NCI-H2029 treated with DMSO at 0.1 percent for 48 hours (cell line): ENCODE measurements around the gene TMEM72.

Source experiments
- DNase-seq: peaks from one replicate; lab custom pipeline; 2025; lab: John Stamatoyannopoulos, UW

The TMEM72 gene

GRCh38 chr10:44968091-44968490 lies 57.0 kb downstream of the TMEM72 start:
- no peak for DNase-seq

GRCh38 chr10:44968500-44969400 lies 57.6 kb downstream of the TMEM72 start:
- DNase-seq, result no peak

DNA sequence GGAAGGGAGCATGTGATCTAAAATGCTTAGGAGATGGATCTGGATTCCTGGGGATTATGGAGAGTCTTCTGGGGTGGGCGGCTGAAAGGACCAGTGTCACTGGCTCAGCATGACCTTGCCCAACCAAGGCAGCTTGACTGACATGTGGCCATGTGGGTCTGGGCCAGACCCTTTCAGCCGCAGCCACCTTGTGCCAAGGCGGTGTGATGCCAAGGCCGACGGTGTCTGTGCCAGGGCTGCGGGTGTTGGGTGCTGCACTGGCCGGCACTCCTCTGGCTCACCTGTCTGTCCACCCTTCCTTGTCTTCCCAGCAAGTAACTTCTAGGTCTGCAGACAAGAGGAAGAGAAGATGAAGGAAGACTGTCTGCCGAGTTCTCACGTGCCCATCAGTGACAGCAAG lies 58.7 kb downstream of the TMEM72 start:
- DNase-seq, result no peak

DNA sequence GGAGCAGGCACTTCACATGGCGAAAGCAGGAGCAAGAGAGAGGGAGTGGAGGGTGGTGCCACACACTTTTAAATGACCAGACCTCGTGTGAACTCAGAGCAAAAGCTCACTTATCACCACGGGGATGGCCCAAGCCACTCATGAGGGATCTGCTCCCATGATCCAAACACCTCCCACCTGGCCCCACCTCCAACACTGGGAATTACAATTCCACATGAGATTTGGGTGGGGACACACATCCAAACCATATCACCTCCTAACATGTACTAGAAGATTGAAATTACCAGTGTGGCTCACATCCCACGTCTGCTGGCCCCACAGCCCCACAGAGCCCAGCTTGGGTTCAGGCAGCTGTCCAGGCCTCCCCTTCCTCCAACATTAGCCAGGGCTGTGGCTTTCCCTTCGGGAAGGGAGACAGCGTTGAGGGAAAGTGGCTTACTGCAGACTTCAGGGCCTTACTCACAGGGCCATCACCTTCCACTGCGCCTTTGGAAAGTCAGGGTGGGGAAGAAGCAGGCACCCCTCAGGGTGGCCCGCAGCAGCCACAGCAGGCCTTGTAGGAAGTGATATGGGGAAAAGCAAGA lies 59.8 kb downstream of the TMEM72 start:
- DNase-seq, result no peak

DNA sequence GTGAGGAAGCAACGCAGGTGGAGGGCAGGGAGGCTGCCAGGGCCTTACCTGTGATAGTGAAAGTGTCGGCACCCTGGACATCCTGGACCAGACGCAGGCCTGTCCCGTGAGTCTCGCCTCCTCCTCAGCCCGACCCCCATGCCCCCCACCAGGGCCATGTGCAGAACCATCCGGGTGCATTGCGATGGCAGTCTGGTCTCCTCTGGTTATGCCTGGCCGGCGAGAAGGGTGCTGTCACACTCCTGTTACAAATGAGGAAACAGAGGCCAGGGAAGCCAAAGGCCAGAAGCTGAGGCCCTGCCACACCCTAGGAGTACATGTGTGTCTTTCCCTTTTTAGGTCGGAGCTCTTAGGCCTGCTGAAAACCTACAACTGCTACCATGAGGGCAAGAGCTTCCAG lies 60.3 kb downstream of the TMEM72 start:
- DNase-seq, result no peak

- DNase-seq, result no peak
These were observed 61.0 kb downstream of the TMEM72 start for GRCh38 chr10:44971935-44972757.

GRCh38 chr10:44972874-44973306 lies 61.8 kb downstream of the TMEM72 start:
- no peak for DNase-seq

GRCh38 chr10:44973323-44974081 lies 62.4 kb downstream of the TMEM72 start:
- no peak for DNase-seq

GRCh38 chr10:44974082-44974627 lies 63.0 kb downstream of the TMEM72 start:
- DNase-seq, result no peak

- no peak for DNase-seq
These were observed 63.7 kb downstream of the TMEM72 start for GRCh38 chr10:44974628-44975430.

- DNase-seq, result no peak
These were observed 64.5 kb downstream of the TMEM72 start for GRCh38 chr10:44975431-44976331.

DNA sequence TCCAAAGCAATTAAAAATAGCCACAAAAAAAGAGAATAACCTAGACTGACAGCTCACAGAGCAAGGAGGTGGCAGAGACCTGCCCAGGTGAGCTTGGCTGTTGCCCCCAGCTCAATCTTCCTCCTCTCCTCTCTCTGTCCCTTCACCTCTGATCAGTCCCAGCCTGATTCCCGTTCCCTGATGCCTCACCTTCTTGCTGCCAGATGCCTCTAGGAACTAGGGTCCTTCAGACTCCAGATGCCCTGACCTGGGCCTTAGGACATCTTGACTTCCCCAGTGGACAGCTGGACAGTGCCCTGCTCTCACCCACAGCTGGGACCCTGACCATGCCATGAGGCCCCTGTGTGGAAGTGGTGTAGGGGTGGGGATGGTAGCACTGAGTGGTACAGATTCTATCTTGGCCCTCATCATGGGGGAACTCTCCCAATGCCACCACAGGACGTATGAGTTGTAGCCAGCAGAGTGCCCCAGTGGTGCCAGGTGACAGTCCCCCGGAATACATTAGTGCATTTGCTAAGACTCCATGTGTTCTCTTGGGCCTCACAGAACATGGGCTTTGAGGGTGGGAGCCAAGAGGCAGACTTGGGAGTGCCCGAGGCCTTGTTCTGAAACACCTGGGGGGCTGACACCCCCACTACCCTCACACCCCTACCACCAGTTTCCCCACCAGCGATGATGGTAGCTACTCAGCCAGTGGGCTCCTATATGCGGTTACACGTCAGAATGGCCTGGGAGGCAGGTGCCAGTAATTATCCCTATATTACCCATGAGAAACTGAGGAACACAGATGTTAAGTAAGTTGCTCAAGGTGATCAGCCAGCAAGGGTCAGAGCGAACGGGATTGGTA lies 65.4 kb downstream of the TMEM72 start:
- no peak for DNase-seq

GRCh38 chr10:44977287-44978212 lies 66.4 kb downstream of the TMEM72 start:
- no peak for DNase-seq

DNA sequence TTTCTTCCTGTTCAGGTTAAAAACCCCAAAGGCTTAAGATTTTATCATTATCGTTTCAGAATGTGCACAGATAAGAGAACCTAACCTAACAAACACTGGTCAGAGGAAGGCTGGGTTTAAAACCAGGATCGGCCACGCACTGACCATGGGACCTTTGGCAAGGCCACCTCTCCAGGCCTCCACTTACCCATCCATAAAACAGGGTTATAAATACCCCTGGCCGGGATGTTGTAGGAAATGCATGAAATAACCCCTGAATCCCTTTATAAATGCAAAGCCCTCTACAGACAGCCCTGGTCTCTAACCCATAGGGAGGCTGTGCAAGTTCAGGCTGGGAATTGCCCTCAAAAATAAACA lies 67.1 kb downstream of the TMEM72 start:
- DNase-seq, result no peak

DNA sequence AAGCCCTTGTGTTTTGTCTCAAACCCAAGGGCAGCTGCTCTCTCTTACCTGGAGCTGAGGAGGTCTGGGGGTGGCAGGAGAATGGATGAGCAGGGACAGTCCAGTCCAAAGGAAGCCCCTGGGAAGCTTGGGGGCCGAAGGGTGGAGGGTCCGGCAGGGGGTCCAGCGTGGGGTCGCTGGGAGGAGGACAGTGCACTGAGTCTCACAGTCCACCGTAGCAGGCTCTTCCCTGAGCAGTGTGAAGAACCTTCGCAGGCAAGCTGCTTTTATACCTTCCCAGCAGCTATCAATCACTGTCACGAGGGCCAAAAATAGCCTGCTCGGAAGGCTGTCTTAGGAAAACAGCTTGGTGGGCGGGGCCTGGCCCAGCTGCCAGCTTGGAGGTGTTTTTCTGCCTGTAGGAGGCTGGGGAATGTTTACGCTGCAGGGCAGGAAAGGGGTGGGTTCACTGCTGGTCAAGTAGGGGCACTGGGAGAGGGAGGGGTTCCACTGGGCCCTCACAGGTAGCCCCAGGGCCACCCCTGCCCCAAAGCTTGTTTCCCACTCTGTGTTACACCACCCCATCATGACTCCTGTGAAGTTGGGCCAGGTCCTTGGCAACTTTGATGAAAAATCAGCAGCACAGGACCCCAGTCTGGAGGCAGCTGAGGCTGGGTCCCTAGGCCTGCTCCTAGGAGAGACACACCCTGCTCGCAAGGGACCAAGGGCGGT lies 67.6 kb downstream of the TMEM72 start, which contains the start of gene DEPP1:
Gene DEPP1 (minus strand): TSS at position 240 of the 711 bp plus-strand sequence. CDS start 779 bp downstream, outside the sequence.
- peak; percentile 51 for DNase-seq

DNA sequence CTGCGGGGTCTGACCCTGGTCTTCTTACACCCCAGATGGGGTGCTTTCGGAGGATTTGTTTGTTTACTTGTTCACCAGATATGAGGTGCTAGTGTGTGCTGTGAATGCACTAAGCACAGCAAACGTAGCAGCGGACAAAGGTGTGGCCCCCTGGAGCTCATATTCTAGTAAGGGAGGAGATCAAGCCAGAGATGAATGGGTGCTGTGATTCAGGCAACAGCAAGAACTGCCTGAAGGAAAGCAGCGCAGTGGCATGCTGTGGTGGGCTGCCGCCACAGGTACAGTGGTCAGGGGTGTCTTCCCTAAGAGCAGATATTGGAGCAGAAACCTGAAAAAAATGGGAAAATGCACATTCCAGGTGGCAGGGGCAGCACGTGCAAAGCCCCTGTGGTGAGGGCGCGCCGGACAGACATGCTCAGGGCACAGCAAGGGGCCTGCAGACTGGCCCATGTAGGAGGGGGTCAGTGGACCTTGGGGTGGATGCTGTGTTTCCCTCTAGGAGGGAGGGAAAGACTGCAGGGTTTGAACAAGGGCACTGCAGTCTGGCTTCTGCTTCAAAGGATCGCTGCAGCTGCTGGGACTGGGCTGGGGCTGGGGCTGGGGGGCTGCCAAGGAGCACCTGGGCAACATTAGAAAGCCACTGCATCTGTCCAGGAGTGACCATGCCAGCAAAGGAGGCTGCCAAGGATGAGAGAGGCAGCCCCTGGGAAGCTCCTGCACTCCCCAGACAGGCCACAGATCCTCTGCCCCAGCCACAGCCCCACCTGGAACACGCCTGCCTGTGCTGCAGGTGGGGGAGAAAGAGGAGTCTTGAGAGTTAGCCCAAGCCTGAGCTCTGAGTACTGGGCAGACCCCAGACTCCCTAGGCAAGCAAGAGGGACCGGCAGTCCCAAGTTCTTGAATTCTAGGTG lies 68.4 kb downstream of the TMEM72 start:
- DNase-seq, result no peak
